GM21528 (cell line): ENCODE results near the gene ECHS1.

Source experiments
- ATAC-seq: cut with Tn5 transposase; IDR thresholded peaks from one replicate; pipeline ENCODE4 v1.9.1; 2021; ENCODE audit warnings: mild to moderate bottlenecking, moderate library complexity; ENCODE audit not compliant: unreplicated experiment, low FRiP score

The ECHS1 gene

DNA sequence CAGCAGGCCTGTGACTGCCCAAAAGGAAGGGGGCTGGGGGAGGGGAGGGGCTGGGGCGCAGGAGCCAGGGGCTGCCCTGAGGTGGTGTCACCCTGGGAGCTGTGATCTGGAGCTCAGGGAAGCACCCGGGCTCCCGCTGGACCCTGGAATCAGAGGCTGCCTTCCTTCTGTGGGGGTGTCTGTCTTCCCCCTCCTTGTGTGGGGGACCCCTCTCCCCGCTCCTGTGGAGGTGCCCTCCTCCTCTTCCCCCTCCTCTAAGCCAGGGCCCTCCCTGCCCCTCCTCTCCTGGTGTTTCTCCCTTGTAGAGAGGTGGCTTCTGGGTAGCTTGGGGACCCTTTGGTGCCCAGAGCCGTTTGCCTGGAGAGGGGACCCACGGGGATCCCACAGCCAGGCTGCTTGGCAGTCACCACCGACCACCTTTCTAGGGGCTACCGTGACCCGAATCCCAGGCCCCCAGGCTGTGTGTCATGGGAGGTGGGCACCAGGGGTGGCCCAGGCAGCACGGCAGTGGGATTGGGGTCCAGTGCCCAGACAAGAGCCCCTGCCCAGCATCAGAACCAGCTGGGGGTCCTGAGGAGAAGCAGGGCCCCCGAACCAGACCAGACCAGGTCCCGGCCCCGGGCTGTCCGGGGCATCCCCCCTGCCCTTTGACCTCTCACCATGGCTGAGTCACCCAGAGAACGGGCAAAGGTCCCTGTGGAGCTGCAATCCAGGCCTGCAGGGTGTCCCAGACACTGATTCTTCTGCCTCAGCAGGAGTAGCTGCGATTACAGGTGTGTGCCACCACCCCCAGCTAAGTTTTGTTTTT, 25.2 kb downstream of the ECHS1 start:
- no peak for ATAC-seq

DNA sequence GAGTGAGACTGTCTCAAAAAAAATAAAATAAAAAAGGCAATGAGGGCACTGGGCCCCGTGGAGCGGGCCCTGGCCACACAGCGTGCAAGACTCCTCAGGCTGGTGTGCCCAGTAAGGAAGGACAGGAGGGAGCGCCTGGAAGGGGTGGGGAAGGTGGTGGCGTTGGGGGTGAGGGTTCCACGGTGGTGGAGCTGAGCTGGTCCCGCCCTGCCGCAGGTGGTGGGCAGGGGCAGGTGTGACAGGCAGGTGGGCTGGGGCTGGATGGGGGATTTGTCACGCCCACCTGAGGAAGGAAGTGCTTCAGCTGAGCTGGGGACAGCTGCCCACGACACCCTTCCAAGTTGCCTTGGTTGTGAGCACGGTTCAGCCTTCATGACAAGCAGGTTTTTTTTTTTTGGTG, 26.7 kb downstream of the ECHS1 start:
- ATAC-seq = no peak

DNA sequence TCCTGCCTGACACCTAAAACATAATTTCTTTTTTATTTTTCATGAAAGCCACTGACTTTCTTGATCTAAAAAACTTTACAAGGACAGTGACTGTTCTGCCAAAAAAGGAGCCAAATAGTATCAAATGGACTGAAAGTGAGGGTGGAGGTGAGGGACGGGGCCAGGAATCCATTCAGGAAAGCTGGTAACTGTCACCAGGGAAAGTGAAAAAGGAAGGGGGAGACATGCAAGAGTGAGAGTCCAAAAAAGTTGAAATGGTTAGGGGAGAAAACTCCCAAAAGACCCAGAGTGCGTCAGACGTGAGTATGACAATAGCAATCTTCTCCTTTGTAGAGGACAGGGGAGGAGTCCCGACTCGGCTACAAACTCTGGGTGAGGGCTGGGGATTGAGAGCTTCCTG, 28.9 kb downstream of the ECHS1 start:
- no peak for ATAC-seq

- no peak for ATAC-seq
Measured at GRCh38 chr10:133343558-133343957, 29.6 kb downstream of the ECHS1 start.

DNA sequence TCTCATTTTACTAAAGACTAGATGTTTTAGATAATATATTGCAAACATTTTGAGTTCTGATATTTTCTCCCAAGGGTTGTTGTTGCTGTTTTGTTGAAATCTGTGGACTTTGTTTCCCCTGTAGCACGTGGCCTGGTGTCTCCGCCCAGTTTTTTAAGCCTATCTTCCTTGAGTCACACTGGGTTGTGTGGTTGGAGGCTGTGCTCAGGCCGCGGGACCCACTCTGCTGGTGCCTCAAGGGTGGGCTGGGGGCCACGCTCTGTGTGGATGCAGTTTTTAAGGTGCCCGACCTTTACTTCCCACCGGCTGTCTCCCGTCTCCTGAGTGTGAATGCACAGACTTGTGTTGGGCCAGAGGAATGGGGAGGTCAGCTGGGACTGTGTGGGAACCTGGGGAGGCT, 30.2 kb downstream of the ECHS1 start:
- ATAC-seq = no peak

DNA sequence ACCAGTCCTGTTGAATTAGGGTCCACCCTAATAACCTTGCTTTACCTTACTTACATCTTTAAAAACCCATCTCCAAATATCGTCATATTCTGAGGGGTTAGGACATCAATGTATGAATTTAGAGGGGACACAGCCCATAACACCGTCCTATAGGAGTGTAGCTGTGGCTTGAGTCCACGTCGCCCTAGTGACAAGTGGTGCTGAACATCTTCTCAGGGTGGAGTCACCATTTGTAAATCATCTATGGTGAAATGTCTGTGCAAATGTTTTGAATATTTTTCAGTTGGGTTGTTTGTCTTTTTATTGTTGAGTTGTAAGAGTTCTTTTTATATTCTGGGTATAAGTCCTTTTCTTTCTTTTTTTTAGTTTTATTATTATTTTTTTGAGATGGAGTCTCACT, 31.2 kb downstream of the ECHS1 start:
- ATAC-seq = no peak

- ATAC-seq = no peak
Measured at GRCh38 chr10:133339708-133340380, 33.3 kb downstream of the ECHS1 start.

DNA sequence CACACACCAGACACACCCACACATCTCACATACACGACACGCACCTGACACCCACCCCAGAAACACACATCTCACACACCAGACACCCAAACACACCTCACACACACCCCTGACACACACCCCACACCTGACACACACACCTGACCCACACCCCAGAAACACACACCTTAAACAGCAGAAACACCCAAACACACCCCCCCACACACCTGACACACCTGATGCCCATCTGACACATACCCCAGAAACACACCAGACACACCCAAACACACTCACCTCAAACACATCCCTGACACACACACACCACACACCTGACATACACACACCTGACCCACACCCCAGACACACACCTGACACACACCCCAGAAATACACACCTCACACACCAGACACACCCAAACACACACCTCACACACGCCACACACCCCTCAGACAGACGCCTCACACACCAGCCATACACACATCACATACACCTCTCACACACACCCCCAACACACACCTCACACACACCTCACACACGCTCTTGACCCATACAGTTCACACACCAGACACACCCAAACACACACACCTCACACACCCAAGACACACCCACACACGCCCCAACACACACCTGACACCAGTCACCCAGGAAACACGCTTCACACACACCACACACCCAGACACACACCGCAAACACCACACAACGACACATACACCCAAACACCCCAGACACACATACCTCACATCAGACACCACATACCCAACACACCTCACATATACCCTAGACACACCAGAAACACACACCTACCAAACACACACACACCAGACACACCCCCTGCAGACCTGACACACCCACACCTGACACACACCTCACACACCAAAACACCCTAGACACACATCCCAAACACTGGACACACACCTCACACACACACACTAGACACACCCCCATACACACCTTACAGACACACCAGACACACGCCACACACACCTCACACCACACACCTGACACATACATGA, 34.8 kb downstream of the ECHS1 start:
- no peak for ATAC-seq

DNA sequence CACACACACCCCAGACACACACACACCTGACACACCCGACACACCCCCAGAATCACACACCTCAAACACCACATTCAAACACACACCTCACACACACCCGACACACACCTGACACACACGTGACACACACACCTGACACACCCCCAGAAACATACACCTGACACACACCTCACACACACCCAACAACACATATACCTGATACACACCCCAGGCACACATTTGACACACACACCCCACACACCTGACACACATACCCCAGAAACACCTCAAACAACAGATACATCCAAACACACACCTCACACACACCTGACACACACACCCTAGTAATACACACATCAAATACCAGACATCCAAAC, 35.8 kb downstream of the ECHS1 start:
- no peak for ATAC-seq

DNA sequence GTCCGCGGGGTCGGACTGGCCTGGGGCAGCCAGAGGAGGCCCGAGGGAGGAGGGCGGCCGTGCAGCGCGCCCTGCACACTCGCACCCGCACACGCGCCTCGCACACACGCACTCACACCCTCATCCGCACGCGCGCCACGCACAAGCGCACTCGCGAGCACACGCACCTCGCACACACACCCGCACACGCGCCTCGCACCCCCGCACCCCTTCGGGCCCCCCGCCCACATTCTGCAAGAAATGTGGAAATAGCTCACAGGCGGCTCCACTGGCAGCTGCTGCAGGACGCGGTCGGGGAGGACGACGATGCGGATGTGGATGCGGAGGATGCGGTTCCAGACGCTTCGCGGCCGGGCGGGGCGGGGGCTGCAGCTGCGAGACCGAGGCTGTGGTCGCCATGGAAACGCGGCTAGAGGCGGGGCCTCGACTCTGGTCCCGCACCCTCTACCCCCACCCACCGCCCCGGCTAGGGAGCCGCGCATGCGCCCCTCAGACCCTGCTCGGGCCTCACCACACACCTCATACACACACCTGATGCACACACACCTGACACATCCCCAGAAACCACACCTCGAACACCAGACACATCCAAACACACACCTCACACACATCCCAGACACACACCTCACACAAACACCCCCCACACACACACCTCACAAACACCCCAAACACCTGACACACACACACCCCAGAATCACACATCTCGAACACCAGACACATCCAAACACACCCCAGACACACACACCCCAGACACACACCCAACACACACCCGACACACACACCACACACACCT, 36.4 kb downstream of the ECHS1 start, which contains the start of gene CALY:
Gene CALY (minus strand): TSS at position 320 of the 793 bp plus-strand sequence. CDS start 7,907 bp downstream, outside the sequence.
- no peak for ATAC-seq

DNA sequence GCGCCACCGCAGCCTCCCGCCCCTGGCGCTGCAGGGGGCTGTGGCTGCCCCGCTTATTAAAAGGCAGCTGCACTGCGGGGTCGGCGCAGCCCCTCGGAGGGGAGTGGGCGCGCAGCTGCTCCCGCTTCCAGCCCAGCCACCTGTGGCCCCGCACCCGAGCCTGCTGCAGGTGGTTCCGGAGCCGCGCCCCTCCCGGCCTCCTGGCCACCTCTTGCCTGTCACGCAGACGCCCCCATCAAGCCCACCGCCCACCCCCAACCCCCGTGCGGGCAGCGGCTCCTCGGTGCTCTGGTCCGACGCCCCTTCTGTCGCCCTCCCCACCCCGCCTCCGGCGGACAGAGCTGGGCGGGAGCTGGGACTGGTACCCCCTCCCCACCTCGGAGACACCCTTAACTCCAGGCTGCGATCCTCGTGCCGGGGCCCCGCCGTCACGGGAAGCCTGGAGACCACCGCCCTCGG, 37.0 kb downstream of the ECHS1 start:
- no peak for ATAC-seq

- no peak for ATAC-seq
Measured at GRCh38 chr10:133335246-133336117, 37.7 kb downstream of the ECHS1 start.

GRCh38 chr10:133334503-133335245, 38.5 kb downstream of the ECHS1 start:
- ATAC-seq = no peak

- ATAC-seq = no peak
Measured at GRCh38 chr10:133332936-133333699, 40.0 kb downstream of the ECHS1 start.

DNA sequence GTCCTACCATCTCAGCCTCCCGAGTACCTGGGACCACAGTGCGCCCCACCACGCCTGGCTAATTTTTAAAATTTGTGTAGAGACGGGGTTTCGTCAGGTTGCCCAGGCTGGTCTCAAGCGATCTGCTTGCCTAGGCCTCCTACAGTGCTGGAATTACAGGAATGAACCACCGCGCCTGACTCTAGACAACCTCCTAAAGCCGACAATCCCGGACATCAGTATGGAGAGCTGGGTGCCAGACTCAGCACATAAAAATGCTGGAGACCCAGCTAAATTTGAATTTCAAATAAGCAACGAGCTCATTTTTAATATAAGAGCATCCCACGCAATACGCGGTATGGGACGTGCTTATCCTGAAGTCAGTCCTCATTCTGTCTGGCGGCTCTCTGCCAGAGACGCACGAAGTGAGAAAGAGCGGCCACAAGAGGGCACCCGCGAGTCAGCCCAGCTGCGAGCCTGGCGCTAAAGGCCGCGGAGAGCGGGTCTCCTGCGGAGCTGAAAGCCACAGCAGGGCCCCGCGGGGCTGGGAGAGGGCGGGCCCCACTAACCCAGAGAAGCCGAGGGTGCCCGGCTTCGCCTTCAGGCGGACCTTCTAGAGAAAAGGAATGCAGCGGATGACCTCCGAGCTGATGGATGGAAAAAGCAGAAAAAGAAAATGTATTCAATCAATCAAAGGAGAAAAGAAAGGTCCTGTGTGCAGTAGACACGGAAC, 43.5 kb downstream of the ECHS1 start:
- ATAC-seq = peak; percentile 90

- ATAC-seq = no peak
Measured at GRCh38 chr10:133328358-133329343, 44.5 kb downstream of the ECHS1 start.
